Suppressor macrophage treated with lipopolysaccharide for 4 hours (primary cell): ENCODE results near the gene PLA2G5.

Experiments
- DNase-seq: peaks from one replicate; pipeline ENCODE4 v3.0.0-alpha.2; 2020

PLA2G5 gene

GRCh38 chr1:20070357-20070756 lies 363 bp downstream of the PLA2G5 start:
- DNase-seq = no peak

GRCh38 chr1:20071416-20071815 lies 1.4 kb downstream of the PLA2G5 start:
- no peak for DNase-seq

DNA sequence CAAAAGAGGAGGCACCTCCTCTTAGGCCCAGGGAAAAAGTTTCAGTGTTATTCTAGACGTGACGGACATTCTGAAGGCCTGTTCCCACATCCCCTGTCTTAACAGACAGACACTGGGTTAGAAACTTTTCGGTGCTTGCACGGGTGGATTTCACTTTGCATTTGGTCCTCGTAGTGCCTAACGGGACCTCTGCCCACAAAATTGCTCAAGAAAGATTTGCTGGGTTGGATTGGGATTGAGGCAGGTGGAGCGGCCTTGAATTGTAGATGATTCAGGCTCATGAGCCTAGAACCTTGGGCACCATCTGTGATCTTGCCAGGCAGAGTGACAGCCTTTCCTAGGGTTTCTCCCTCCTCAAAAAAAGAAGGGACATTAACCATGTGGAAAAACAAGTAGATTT lies 2.8 kb downstream of the PLA2G5 start:
- DNase-seq = no peak

DNA sequence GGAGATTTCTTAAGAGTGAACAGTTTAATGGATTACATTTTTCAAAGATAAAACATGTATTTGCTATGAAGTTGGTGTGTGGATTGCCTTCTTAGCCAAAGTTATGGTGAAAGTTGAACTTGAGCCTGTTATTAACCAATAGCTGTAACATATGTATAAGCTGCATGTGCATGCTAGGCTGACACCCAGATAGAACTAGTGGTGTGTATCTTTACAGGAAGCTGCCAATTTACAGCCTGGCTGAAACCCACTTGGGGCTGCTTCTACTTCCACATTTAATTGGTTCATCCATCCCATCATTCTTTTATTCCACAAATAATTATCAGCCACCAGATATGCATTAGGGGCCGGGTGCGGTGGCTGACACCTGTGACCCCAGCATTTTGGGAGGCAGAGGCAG lies 3.3 kb downstream of the PLA2G5 start:
- DNase-seq = no peak

GRCh38 chr1:20074055-20074724 lies 4.2 kb downstream of the PLA2G5 start:
- DNase-seq = no peak

GRCh38 chr1:20074725-20075171 lies 4.8 kb downstream of the PLA2G5 start:
- no peak for DNase-seq

GRCh38 chr1:20075345-20075744 lies 5.4 kb downstream of the PLA2G5 start:
- no peak for DNase-seq

- DNase-seq = no peak
Observed at GRCh38 chr1:20076223-20076622, 6.2 kb downstream of the PLA2G5 start.

DNA sequence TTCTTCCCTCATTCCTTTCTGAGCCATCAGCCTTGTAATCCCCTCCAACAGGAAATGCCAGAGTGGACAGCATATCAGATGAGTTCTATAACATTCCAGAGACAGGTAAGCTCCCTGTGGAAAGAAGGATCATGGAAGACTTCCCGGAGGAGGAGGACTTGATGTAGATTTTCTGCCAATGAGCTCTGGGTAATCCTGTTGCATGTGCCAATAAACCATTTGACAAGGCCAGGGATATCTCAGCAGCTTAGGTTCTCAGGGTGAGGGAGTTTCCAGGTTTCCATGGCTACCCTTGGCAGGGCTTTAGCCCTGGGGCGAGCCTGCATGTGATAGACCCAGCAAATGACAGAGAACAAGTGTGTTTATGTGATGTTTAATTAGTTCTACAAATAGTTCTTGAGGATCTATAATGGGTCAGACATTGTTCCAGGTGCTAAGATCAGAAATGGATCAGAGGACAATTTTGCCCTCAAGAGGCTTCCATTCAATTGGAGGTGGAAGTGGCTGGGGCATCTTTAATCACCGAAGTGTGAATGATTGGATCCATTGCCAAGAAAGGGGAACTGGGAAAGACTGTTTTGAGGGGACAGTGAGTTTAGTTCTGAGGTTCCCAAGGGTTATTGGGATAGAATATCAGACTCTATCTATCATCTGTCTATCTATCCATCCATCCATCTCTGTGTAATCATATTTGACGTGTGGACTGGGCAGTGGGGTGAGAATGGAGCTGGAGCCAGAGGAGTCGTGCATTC lies 6.9 kb downstream of the PLA2G5 start:
- DNase-seq = no peak

DNA sequence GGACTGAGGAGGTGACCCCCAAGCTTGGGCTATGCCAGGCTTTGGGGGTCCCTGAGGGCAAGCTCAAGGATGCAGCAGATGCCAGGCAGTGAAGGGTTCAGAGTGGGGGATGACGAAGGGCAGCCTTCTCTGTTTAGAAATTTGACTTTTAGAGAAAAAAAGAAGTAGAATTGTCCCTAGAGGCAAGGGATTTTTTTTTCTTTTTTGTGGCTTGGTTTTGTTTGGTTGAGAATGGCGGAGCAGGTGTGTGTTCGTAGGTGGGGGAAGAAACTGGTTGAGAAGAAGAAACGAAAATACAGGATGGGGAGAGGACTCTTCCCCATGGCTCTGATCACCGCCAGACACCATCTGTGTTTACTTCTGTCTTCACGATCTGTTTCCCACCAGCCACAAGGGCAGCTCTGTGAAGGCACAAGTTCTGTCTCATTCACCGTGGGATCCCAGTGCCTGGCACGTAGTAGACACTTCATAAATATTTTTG lies 8.2 kb downstream of the PLA2G5 start:
- no peak for DNase-seq

- DNase-seq = no peak
Observed at GRCh38 chr1:20078711-20079110, 8.7 kb downstream of the PLA2G5 start.

DNA sequence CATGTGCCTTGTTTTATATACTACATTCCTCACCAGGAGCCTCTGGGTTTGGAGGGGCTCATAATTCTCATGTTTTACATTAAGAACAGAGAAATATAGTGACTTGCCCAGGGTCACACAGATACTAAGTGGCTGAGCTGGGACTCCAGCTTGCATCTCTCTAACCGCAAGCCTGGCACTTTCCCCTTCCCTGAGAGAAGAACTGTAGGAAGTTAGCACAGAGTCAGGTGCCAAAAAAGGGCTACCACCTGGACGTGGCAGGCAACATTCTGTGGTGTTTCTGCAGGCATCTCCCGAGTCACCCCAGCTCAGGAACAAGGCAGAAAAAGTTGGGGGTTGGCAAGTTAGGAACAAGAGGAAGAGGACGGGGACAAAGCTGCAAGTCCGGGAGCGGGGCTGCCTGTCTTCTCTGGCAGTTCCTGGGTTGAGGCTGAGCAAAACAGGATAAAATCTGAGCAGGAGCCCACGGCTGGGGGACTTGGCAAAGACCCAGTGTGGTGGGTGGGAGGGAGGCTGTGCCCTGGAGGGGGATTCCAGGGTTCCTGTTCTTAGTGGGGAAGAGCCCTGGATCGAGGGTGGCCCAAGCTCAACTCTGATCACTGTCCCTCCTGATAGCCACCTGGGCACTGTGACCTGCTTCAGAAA lies 9.8 kb downstream of the PLA2G5 start:
- DNase-seq = no peak

GRCh38 chr1:20080441-20081352 lies 10.7 kb downstream of the PLA2G5 start:
- DNase-seq = peak; percentile 25

DNA sequence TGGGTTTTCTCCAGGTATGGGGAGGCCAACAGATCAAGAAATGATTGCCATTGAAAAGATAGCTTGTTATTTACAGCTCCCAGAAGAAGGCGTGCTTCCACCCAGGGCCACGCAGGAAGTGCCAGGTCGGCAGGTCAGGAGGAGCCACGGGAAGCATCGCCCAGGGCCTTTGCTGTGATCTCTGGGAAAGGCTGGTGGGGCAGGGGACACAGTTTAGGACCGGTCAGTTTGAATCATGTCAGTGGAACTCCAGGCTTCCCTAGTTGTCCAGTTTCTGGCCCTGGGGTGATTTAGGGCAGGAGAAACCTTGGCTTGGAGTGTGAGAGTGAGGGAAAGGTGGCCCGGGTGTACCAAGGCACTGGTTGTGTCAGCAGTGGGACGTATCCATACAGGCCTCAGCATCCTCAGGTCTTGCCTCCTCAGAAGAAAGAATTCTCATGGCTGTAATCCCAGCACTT lies 11.4 kb downstream of the PLA2G5 start:
- DNase-seq = no peak

DNA sequence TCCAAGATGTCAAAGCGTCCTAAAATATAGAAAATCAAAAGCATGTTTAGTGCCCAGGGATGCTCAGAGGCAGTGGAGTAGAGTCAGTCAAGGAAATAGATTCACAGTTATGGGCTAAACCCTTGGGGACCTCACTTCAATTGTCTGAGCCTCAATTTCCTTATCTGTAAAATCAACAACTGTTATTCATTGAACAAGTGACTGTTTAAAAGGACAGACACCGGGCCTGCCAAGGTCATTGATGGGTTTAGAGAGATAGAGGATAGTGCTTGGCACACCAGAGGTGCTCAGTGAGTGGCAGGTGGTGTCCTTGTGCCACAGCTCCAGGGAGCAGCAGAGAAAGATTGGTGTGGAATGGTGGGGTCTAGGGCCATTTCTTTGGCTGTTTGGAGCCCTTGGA lies 12.8 kb downstream of the PLA2G5 start:
- DNase-seq = no peak

DNA sequence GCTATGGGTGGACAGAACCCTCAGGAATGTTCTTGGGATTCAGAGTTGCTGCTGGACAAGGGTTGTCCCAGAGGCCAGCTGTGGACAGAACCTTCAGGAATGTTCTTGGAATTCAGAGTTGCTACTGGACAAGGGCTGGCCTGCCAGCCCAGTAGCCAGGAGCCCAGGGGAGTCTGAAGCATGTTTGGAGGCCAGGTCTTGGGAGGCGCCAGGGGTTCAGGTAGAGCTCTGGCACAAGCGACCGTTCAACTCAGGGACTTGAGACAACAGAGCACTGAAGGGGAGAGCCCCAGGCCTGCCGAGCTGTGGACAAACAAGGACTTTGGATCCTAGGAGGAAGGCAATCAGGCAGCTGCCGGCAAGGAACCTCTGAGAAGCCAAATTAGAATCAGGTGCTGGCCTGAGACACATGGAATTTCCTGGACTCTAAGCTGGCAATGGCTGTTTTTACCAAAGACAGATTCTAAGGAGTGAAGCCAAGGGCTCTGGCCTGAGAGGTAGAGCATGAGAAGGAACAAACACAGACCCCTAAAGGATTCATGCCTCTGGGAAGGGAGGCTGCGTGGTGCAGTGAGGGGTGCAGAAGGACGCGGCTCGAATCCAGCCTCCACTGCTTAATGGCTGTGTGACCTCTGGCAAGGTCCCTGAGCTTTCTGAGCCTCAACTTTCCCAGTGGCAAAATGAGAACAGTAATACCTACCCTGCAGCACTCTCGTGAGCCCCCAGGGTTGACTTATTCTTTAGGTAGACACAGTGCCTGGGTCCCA lies 13.4 kb downstream of the PLA2G5 start:
- DNase-seq = no peak

GRCh38 chr1:20086800-20087199 lies 16.8 kb downstream of the PLA2G5 start:
- DNase-seq = no peak

DNA sequence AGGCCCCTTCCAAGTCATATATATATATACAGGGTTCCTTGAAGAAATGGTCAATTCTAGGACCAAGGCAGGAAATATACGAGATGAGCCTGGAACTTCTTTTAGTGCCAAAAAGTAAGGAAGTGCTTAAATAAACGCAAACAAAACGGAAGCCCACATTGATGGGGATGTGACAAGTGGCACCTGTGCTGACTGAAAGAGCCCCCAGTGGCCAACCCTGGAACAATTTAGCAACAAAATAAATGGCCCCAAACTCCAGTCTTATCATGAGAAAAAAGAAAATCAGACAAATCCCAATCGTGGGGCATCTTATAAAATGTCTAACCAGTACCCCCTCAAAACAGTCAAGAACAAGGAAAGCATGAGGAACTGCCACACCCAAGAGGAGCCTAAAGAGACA lies 17.7 kb downstream of the PLA2G5 start:
- no peak for DNase-seq

DNA sequence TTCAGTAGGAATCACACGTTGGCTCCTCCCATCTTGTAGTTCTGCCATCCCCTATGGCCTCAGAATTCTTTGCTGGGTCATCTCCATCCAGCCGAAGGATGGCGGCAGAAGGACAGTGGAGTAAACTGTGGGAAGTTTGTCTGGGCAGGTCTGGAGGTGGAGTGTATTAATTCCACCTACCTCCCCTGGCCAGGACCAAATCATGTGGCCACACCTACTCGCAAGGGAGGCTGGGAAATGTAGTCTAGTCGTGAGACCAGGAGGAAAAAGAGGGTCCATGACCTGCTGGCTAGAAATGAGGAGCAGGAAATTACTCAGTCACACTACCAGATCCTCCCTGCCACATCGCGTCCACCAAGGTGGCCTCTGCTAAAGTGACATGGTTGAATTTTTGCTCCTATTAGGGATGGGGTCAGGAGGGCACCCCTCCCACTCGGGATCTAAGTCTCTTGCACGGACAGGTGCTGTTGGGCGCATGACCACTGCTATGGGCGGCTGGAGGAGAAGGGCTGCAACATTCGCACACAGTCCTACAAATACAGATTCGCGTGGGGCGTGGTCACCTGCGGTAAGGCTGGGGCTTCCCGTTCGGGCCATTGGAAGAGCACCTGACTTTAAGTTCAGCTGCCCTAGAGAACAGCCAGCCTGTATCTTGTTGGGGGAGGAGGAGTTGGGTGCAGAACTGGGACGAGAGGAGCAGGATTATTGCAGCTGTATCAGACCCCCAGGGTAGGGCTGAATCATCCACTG lies 19.5 kb downstream of the PLA2G5 start:
- DNase-seq = no peak

DNA sequence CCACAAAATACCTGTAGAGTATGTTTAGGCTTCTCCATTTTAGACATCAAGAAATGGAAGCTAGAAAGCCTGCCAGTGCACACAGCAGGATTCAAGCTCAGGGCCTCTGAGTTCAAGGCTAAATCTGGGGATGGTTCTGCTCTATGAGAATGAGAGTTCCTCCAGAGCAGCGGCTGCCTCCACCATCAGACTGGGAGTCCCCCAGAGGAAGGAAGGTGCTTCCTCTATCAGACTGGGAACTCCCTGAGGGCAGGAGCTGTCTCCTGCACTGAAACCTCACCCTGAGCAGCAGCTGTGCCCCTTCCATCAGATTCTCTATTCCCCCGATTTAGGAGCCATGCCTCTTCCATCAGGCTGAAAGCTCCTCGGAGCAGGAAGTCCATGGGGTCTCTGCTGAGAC lies 20.1 kb downstream of the PLA2G5 start:
- DNase-seq = no peak

GRCh38 chr1:20090641-20091040 lies 20.6 kb downstream of the PLA2G5 start:
- DNase-seq = no peak
